Measurements from ENCODE around the gene ADAMTSL4. TPM values are rescaled to one million over a fixed set of nuclear protein-coding genes. Genes with fewer than 3 reads are reported as not detected.
"Not testable (repeated sequence)": the region's sequence is repeated elsewhere in the genome, so short reads cannot be mapped to it uniquely, and the experiment has no call there.

The ADAMTSL4 gene
- total RNA-seq, 4 donors from 2014 or later, result 27.1 to 66.5 (median 36.3) TPM

DNA sequence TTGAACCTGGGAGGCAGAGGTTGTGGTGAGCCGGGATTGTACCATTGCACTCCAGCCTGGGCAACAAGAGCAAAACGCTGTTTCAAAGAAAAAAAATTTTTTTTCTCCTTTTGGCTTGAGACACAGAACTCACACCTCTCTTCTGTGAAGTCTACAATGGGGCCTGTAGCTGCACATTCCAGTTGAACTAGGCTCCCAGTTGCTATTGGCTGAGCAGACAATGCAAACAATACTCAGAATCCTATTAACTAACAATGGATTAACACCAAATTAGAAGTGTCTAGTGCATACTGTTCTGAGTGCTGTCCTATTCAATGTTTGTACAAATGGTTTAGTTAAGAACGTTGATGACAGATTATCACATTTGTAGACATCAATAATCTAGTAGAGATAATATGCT, 47.8 kb downstream of the ADAMTSL4 start:
- Histone ChIP-seq H3K9me3 (no peaks in the 10 kb centered on the region), H3K27me3 (no peaks in the 10 kb centered on the region), H3K27ac (no peak overlapping the region), H3K4me3 (no peak overlapping the region), H3K36me3 (peaks cover 0 to 19% of the 10 kb centered on the region in 2 donors), H3K4me1 (no peaks in the 10 kb centered on the region)
- 79 to 96% methylated on average over 3 of the region's 3 CpGs for WGBS, 2 donors (ENCODE audit: low coverage in 1 of 2)
- no peak for ATAC-seq
- TF ChIP-seq EP300 (IDR thresholded peaks at IDR 0.05) (no peak), POLR2A (IDR thresholded peaks at IDR 0.05) (no peak), POLR2AphosphoS5 (IDR thresholded peaks at IDR 0.05) (no peak)
- TF ChIP-seq, protein P1, sequence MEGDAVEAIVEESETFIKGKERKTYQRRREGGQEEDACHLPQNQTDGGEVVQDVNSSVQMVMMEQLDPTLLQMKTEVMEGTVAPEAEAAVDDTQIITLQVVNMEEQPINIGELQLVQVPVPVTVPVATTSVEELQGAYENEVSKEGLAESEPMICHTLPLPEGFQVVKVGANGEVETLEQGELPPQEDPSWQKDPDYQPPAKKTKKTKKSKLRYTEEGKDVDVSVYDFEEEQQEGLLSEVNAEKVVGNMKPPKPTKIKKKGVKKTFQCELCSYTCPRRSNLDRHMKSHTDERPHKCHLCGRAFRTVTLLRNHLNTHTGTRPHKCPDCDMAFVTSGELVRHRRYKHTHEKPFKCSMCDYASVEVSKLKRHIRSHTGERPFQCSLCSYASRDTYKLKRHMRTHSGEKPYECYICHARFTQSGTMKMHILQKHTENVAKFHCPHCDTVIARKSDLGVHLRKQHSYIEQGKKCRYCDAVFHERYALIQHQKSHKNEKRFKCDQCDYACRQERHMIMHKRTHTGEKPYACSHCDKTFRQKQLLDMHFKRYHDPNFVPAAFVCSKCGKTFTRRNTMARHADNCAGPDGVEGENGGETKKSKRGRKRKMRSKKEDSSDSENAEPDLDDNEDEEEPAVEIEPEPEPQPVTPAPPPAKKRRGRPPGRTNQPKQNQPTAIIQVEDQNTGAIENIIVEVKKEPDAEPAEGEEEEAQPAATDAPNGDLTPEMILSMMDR (IDR thresholded peaks at IDR 0.05), result no peak

DNA sequence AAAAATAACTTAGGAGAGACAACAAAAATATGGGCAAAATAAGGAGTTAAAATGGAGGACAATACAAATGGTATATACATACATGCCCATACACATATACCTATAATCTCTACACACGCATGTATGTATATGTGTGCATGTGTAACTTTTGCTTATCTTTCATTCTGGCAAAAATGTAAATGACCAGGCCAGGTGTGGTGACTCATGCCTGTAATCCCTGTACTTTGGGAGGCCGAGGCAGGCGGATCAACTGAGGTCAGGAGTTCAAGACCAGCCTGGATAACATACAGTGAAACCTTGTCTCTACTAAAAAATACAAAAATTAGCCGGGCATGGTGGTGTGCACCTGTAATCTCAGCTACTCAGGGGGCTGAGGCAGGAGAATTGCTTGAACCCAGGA, 49.1 kb downstream of the ADAMTSL4 start:
- not testable (repeated sequence) for H3K4me1 ChIP-seq
- WGBS, 2 donors (ENCODE audit: low coverage in 1 of 2), result 84 to 100% methylated on average over 4 of the region's 4 CpGs

DNA sequence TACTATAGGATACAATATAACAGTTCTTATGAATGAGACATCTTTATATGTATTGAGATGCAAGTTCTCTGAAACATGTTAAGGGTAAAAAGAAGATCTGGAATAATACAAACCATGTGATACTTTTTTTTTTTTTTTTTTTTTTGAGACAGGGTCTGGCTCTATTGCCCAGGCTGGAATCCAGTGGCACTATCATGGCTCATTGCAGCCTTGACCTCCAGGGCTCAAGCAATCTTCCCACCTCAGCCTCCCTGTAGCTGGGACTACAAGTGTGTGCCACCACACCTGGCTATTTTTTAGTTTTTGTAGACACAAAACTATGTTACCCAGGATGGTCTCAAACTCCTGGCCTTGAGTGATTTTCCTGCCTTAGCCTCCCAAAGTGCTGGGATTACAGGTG, 52.3 kb downstream of the ADAMTSL4 start:
- Histone ChIP-seq H3K9me3 (no peaks in the 10 kb centered on the region), H3K27me3 (no peaks in the 10 kb centered on the region), H3K27ac (no peak overlapping the region), H3K36me3 (peaks cover 0 to 19% of the 10 kb centered on the region in 2 donors), H3K4me1 (peaks cover 0 to 10% (median 3%) of the 10 kb centered on the region in 3 donors), H3K4me3 (no peak overlapping the region)
- no peak for ATAC-seq
- TF ChIP-seq EP300 (IDR thresholded peaks at IDR 0.05), result no peak
- TF ChIP-seq POLR2AphosphoS5 (IDR thresholded peaks at IDR 0.05), result no peak
- TF ChIP-seq POLR2A (IDR thresholded peaks at IDR 0.05), result no peak
- TF ChIP-seq, protein P1 (IDR thresholded peaks at IDR 0.05), result no peak

More for the DNA sequence above, 49.1 kb downstream of the ADAMTSL4 start:
- H3K9me3 ChIP-seq, H3K27ac ChIP-seq, H3K27me3 ChIP-seq, H3K4me3 ChIP-seq, ATAC-seq: not testable (repeated sequence)
- H3K36me3 ChIP-seq, result peaks cover 0 to 19% of the 10 kb centered on the region in 2 donors

DNA sequence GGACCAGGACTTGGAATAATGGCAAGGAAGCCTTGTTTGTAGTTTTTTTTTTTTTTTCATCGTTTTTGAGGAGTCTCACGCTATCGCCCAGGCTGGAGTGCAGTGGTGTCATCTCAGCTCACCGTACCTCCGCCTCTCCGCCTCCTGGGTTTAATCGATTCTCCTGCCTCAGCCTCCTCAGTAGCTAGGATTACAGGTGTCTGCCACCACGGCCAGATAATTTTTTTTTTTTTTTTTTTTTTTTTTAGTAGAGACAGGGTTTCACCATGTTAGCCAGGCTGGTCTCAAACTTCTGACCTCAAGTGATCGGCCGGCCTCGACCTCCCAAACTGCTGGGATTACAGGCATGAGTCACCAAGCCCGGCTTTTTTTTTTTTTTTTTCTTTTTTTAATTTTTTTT, 53.2 kb downstream of the ADAMTSL4 start:
- not testable (repeated sequence) for H3K27ac ChIP-seq
- WGBS, 2 donors (ENCODE audit: low coverage in 1 of 2), result 94 to 100% methylated on average over 1 to 8 of the region's 12 CpGs

DNA sequence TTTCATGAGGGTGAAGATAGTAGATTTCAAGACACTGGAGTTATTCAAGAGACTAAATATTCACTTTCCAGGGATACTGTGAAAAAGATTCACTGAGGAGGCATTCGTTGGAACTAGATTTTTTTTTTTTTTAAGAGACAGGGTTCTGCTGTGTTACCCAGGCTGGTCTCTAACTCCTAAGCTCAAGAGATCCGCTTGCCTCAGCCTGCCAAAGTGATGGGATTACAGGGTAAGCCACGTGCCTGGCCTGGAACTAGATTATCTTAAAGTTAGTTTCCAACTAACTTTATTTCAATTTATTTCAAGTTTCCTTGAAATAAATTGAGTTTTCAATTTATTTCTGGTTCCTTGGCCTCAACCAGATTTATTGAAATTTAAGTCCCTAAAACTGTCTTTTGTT, 54.5 kb downstream of the ADAMTSL4 start:
- Histone ChIP-seq H3K36me3 (peaks cover 0 to 19% of the 10 kb centered on the region in 2 donors), H3K27me3 (no peaks in the 10 kb centered on the region), H3K4me3 (no peak overlapping the region), H3K4me1 (peaks cover 0 to 11% (median 3%) of the 10 kb centered on the region in 3 donors), H3K9me3 (no peaks in the 10 kb centered on the region), H3K27ac (peak overlapping the region in 2 of 4 donors; percentile 78 to 79)
- ATAC-seq, result no peak
- TF ChIP-seq POLR2AphosphoS5 (IDR thresholded peaks at IDR 0.05), result no peak
- TF ChIP-seq, protein P1 (IDR thresholded peaks at IDR 0.05), result no peak
- no peak for TF ChIP-seq EP300 (IDR thresholded peaks at IDR 0.05)
- no peak for TF ChIP-seq POLR2A (IDR thresholded peaks at IDR 0.05)
- WGBS, 2 donors (ENCODE audit: low coverage in 1 of 2), result 55 to 68% methylated on average over 3 of the region's 3 CpGs

More for the DNA sequence above, 53.2 kb downstream of the ADAMTSL4 start:
- not testable (repeated sequence) for ATAC-seq, H3K27me3 ChIP-seq, H3K4me1 ChIP-seq, H3K9me3 ChIP-seq, H3K4me3 ChIP-seq
- H3K36me3 ChIP-seq, result peaks cover 0 to 19% of the 10 kb centered on the region in 2 donors

DNA sequence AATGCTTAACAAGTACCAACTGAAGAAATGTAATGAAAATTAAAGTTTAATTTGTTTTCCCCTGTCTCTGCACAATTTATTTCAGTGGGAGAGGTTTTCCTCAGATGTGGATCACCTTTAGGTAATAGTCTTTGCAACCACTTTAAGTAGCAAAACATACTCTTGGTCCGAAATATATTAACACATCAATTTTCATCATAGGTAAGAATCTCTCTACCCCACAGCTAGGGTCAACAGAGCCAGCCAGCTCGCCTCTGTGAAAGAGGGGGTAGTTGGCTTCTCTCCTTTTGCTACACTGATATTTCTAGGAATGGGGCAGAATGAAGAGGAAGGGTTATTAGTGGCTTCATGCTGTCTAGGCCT, 55.0 kb downstream of the ADAMTSL4 start:
- Histone ChIP-seq H3K27ac (peak overlapping the region; percentile 36 to 79 (median 76)), H3K9me3 (no peaks in the 10 kb centered on the region), H3K4me3 (no peak overlapping the region), H3K27me3 (no peaks in the 10 kb centered on the region), H3K36me3 (peaks cover 0 to 18% of the 10 kb centered on the region in 2 donors), H3K4me1 (peaks cover 0 to 16% (median 3%) of the 10 kb centered on the region in 3 donors)
- TF ChIP-seq POLR2AphosphoS5 (IDR thresholded peaks at IDR 0.05), result no peak
- WGBS, 2 donors (ENCODE audit: low coverage in 1 of 2), result 67 to 77% methylated on average over 1 to 2 of the region's 2 CpGs
- no peak for ATAC-seq

DNA sequence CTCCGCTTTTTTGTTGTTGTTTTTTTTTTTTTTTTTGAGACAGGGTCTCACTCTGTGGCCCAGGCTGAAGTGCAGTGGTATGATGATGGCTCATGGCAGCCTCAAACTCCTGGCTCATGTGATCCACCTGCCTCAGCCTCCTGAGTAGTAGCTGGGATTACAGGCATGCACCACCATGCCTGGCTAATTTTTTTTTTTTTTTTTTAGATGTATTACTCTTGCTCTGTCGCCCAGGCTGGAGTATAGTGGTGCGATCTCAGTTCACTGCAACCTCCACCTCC, 56.2 kb downstream of the ADAMTSL4 start:
- not testable (repeated sequence) for H3K36me3 ChIP-seq, H3K4me3 ChIP-seq, ATAC-seq, H3K9me3 ChIP-seq, H3K27me3 ChIP-seq
- Histone ChIP-seq H3K27ac (peak overlapping the region in 1 of 4 donors; percentile 79), H3K4me1 (peaks cover 0 to 28% (median 11%) of the 10 kb centered on the region in 3 donors)
- 90 to 100% methylated on average over 1 to 2 of the region's 3 CpGs for WGBS, 2 donors (ENCODE audit: low coverage in 1 of 2)
